GM06990 (cell line): ENCODE measurements around the gene POTEJ.
"Not testable (repeated sequence)": the region's sequence is repeated elsewhere in the genome, so short reads cannot be mapped to it uniquely, and the experiment has no call there.

Source experiments
- DNase-seq: peaks from one replicate; pipeline ENCODE4 v3.0.0-alpha.2; 2011; ENCODE audit not compliant: insufficient read length; ENCODE audit errors: extremely low read depth
- H3K27me3 ChIP-seq: replicated peaks from 2 replicates; pipeline ENCODE4 v1.6.0; 2011; ENCODE audit warnings: low read length; ENCODE audit not compliant: control insufficient read depth, insufficient read depth
- H3K36me3 ChIP-seq: 2 replicates; pipeline ENCODE4 v1.5.1; 2011; ENCODE audit warnings: low read length; ENCODE audit not compliant: control insufficient read depth, insufficient read depth
- H3K4me3 ChIP-seq: replicated peaks from 2 replicates; pipeline ENCODE4 v1.5.1; 2011; ENCODE audit warnings: low read depth, mild to moderate bottlenecking, control low read depth, low read length
- TF ChIP-seq, protein P1 (sequence below): IDR thresholded peaks from 2 replicates; pipeline ENCODE4 v1.5.1; 2011; ENCODE audit warnings: low read length, control low read depth, mild to moderate bottlenecking, inconsistent platforms; ENCODE audit not compliant: insufficient read depth, poor library complexity, severe bottlenecking

Gene POTEJ

GRCh38 chr2:130641688-130642087 is 30.4 kb downstream of the POTEJ start:
- DNase-seq, H3K36me3 ChIP-seq: not testable (repeated sequence)

DNA sequence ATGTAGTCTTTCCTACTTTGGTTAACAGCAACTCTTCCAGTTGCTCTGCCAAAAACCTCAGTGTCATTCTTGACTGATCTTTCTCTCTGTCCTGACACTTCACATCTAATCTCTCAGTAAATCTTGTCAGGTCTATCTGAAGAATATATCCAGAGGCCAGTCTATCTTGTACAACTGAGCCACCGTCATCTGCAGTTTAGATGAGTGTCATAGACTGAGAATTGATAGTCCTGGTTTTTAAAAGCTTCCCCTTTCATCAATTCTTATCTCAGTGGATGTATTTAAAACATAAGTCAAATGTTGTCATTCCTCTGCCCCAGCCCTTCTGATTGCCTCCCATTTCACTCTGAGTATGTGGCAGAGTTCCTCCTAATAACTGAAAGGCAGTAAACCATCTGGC is 38.0 kb downstream of the POTEJ start:
- DNase-seq, H3K36me3 ChIP-seq, H3K4me3 ChIP-seq, H3K27me3 ChIP-seq: not testable (repeated sequence)

More at GRCh38 chr2:130641688-130642087, 30.4 kb downstream of the POTEJ start:
- not testable (repeated sequence) for H3K4me3 ChIP-seq, H3K27me3 ChIP-seq

- not testable (repeated sequence) for DNase-seq, H3K4me3 ChIP-seq, H3K36me3 ChIP-seq, H3K27me3 ChIP-seq
These were observed 53.3 kb downstream of the POTEJ start for GRCh38 chr2:130664506-130664905.

GRCh38 chr2:130665596-130665995 is 54.4 kb downstream of the POTEJ start:
- not testable (repeated sequence) for H3K4me3 ChIP-seq, H3K36me3 ChIP-seq, DNase-seq, H3K27me3 ChIP-seq

GRCh38 chr2:130667516-130667915 is 56.3 kb downstream of the POTEJ start:
- H3K4me3 ChIP-seq, H3K27me3 ChIP-seq, H3K36me3 ChIP-seq, DNase-seq: not testable (repeated sequence)

GRCh38 chr2:130670026-130670745 is 58.9 kb downstream of the POTEJ start:
- not testable (repeated sequence) for H3K27me3 ChIP-seq, H3K4me3 ChIP-seq, H3K36me3 ChIP-seq, DNase-seq

GRCh38 chr2:130692041-130692770 is 81.0 kb downstream of the POTEJ start:
- not testable (repeated sequence) for DNase-seq, H3K27me3 ChIP-seq, H3K36me3 ChIP-seq, H3K4me3 ChIP-seq

DNA sequence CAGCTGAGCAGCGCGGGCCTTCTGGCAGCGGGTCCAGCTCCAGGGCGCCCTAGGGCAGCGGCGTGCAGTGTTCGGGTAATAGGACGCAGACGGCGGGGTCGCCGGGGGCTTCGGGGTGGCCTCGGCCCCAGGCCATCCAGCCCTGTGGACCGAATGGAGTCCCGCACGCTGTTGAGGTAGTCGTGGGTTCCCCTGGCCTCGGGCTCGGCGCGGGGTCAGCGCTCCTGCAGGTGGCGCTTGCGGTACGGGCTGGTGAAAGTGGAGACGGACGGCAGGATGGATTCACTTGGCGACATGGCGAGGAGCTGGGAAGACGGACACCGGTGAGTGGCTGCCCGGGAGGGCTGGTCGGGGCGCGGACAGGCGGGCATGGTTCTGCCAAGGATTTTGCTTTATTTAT is 82.2 kb downstream of the POTEJ start:
- peak; percentile 19 for DNase-seq
- H3K27me3 ChIP-seq, H3K4me3 ChIP-seq, H3K36me3 ChIP-seq: not testable (repeated sequence)
- TF ChIP-seq, protein P1, sequence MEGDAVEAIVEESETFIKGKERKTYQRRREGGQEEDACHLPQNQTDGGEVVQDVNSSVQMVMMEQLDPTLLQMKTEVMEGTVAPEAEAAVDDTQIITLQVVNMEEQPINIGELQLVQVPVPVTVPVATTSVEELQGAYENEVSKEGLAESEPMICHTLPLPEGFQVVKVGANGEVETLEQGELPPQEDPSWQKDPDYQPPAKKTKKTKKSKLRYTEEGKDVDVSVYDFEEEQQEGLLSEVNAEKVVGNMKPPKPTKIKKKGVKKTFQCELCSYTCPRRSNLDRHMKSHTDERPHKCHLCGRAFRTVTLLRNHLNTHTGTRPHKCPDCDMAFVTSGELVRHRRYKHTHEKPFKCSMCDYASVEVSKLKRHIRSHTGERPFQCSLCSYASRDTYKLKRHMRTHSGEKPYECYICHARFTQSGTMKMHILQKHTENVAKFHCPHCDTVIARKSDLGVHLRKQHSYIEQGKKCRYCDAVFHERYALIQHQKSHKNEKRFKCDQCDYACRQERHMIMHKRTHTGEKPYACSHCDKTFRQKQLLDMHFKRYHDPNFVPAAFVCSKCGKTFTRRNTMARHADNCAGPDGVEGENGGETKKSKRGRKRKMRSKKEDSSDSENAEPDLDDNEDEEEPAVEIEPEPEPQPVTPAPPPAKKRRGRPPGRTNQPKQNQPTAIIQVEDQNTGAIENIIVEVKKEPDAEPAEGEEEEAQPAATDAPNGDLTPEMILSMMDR = peak; percentile 40

GRCh38 chr2:130703250-130703649 is 92.0 kb downstream of the POTEJ start:
- H3K36me3 ChIP-seq, DNase-seq, H3K4me3 ChIP-seq, H3K27me3 ChIP-seq: not testable (repeated sequence)
